ENCODE measurements around the gene HIBADH. TPM values are rescaled to one million over a fixed set of nuclear protein-coding genes. Genes with fewer than 3 reads are reported as not detected.

HIBADH gene
- total RNA-seq, 1 donor from 2014 or later, result 15.7 TPM

GRCh38 chr7:27548304-27548703 lies 114.4 kb downstream of the HIBADH start:
- no peak overlapping the region for H3K4me3 Mint-ChIP-seq
- H3K4me1 Mint-ChIP-seq, result peaks cover 9% of the 10 kb centered on the region
- no peak for DNase-seq (ENCODE audit: low read depth, low spot score)
- no peaks in the 10 kb centered on the region for H3K27me3 Mint-ChIP-seq (ENCODE audit: low read depth)
- no peaks in the 10 kb centered on the region for H3K36me3 Mint-ChIP-seq (ENCODE audit: low read depth)
- no peak for TF ChIP-seq CTCF (conservative IDR thresholded peaks at IDR 0.05)
- H3K27ac Mint-ChIP-seq (ENCODE audit: unreplicated experiment), result no peak overlapping the region
- H3K9me3 Mint-ChIP-seq, result no peaks in the 10 kb centered on the region

- H3K4me3 Mint-ChIP-seq, result no peak overlapping the region
- no peak overlapping the region for H3K27ac Mint-ChIP-seq (ENCODE audit: unreplicated experiment)
- H3K4me1 Mint-ChIP-seq, result peaks cover 4% of the 10 kb centered on the region
- H3K36me3 Mint-ChIP-seq (ENCODE audit: low read depth), result peaks cover 8% of the 10 kb centered on the region
- no peaks in the 10 kb centered on the region for H3K9me3 Mint-ChIP-seq
- no peak for DNase-seq (ENCODE audit: low read depth, low spot score)
- no peak for TF ChIP-seq CTCF (conservative IDR thresholded peaks at IDR 0.05)
- no peaks in the 10 kb centered on the region for H3K27me3 Mint-ChIP-seq (ENCODE audit: low read depth)
Observed at GRCh38 chr7:27547401-27547800, 115.3 kb downstream of the HIBADH start.

GRCh38 chr7:27546610-27547009 lies 116.1 kb downstream of the HIBADH start:
- Mint-ChIP-seq H3K27me3 (ENCODE audit: low read depth) (no peaks in the 10 kb centered on the region), H3K4me3 (no peak overlapping the region), H3K4me1 (no peaks in the 10 kb centered on the region), H3K27ac (ENCODE audit: unreplicated experiment) (no peak overlapping the region), H3K36me3 (ENCODE audit: low read depth) (peaks cover 9% of the 10 kb centered on the region), H3K9me3 (no peaks in the 10 kb centered on the region)
- no peak for TF ChIP-seq CTCF (conservative IDR thresholded peaks at IDR 0.05)
- no peak for DNase-seq (ENCODE audit: low read depth, low spot score)

- TF ChIP-seq CTCF (conservative IDR thresholded peaks at IDR 0.05), result no peak
- H3K4me1 Mint-ChIP-seq, result peaks cover 6% of the 10 kb centered on the region
- no peak for DNase-seq (ENCODE audit: low read depth, low spot score)
- no peaks in the 10 kb centered on the region for H3K9me3 Mint-ChIP-seq
- H3K36me3 Mint-ChIP-seq (ENCODE audit: low read depth), result peaks cover 31% of the 10 kb centered on the region
- H3K4me3 Mint-ChIP-seq, result no peak overlapping the region
- H3K27me3 Mint-ChIP-seq (ENCODE audit: low read depth), result no peaks in the 10 kb centered on the region
- no peak overlapping the region for H3K27ac Mint-ChIP-seq (ENCODE audit: unreplicated experiment)
Observed at GRCh38 chr7:27535795-27536194, 126.9 kb downstream of the HIBADH start.

GRCh38 chr7:27533652-27534081 lies 129.0 kb downstream of the HIBADH start:
- DNase-seq (ENCODE audit: low read depth, low spot score), result no peak
- H3K4me3 Mint-ChIP-seq, result no peak overlapping the region
- peaks cover 6% of the 10 kb centered on the region for H3K4me1 Mint-ChIP-seq
- H3K27me3 Mint-ChIP-seq (ENCODE audit: low read depth), result no peaks in the 10 kb centered on the region
- no peak overlapping the region for H3K27ac Mint-ChIP-seq (ENCODE audit: unreplicated experiment)
- peaks cover 10% of the 10 kb centered on the region for H3K9me3 Mint-ChIP-seq
- peaks cover 26% of the 10 kb centered on the region for H3K36me3 Mint-ChIP-seq (ENCODE audit: low read depth)
- TF ChIP-seq CTCF (conservative IDR thresholded peaks at IDR 0.05), result no peak

GRCh38 chr7:27532314-27532713 lies 130.4 kb downstream of the HIBADH start:
- peaks cover 27% of the 10 kb centered on the region for H3K36me3 Mint-ChIP-seq (ENCODE audit: low read depth)
- H3K4me1 Mint-ChIP-seq, result peaks cover 6% of the 10 kb centered on the region
- H3K27ac Mint-ChIP-seq (ENCODE audit: unreplicated experiment), result no peak overlapping the region
- TF ChIP-seq CTCF (conservative IDR thresholded peaks at IDR 0.05), result no peak
- no peaks in the 10 kb centered on the region for H3K27me3 Mint-ChIP-seq (ENCODE audit: low read depth)
- no peak overlapping the region for H3K4me3 Mint-ChIP-seq
- no peak for DNase-seq (ENCODE audit: low read depth, low spot score)
- peaks cover 10% of the 10 kb centered on the region for H3K9me3 Mint-ChIP-seq

Data from neural crest cell (in vitro differentiated cells).